Activated T-cell treated with anti-CD3 and anti-CD28 coated beads for 48 hours (primary cell): ENCODE measurements around the gene MFAP2.

Source experiments
- DNase-seq: peaks from one replicate; pipeline ENCODE4 v3.0.0-alpha.2; 2020; ENCODE audit warnings: low read depth

MFAP2 gene

DNA sequence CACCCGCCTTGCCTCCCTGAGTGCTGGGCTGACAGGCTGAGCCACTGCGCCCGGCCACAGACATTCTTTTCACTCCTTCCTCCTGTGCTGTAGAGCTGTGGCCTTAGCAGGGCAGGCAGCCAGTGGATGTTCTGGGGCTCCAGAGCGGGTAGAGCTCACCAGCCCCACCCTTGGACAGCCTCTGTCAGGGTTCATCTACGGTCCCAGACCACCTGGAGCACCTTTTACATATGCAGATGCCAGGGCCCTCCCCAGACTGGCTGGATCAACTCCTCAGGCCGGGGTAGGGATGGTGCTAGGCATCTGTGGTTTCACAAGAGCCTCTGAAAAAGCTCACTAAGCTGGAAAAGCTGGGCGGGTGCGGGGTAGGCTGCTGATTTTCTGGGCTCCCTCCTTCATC lies 26.7 kb upstream of the MFAP2 start:
- no peak for DNase-seq

DNA sequence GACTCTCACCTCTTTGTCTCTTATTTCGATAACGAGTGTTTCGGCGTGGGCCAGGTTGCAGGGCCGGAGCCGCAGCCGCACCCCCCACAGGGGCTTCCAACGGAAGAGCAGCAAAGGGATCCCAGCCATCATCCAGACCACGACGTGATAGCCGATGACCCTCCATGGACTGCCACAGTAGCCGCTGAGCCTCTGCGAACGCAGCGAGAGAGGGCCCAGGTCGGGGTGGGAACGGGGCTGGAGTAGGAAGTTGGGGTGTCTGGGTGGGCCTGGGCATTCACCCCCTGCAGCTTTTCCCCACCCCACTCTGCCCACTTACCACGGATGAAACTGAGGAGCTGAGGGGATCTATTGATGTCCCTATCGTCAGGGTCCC lies 24.9 kb upstream of the MFAP2 start:
- no peak for DNase-seq

DNA sequence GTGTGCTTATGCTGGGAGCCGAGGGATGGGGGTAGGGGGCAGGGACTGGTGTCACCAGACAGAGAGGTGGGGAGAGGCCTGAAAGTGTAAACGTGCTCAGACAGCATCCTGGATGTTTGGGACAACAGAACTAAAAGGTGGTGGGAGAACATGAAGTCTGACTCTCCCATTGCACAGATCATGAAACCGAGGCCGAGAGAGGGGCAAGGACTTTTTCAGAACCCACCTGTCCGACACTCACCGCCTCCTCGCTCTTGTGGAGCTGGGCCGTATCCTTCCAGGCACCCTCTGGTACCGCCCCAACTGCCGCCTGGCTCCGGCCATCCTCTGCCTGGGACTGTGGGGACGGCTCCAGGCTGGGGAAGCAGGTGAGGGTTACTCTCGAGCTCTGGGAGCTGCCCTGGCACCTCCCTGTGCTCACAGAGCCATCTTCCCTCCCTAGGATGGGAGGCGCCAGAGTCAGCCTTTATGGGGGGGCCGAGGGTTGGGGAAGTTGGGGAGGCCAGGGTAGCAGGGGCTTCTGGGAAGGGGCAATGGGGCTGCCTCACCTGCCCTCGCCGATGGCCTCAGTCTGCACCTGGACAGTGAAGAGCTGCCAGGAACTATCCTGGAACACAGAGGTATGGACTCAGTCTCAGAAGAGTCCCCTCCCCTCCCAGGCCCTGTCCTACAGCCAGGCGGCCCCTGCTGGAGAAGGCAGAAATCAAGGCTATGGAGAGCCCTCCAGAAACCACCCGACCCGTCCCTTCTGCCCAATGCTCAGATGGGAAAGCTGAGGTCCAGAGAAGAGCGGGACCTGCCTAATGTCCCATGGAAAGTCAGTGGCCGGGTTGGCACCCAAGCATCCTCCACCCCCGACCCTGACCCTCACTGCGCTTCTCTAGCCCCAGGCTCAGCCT lies 24.3 kb upstream of the MFAP2 start:
- DNase-seq, result no peak

DNA sequence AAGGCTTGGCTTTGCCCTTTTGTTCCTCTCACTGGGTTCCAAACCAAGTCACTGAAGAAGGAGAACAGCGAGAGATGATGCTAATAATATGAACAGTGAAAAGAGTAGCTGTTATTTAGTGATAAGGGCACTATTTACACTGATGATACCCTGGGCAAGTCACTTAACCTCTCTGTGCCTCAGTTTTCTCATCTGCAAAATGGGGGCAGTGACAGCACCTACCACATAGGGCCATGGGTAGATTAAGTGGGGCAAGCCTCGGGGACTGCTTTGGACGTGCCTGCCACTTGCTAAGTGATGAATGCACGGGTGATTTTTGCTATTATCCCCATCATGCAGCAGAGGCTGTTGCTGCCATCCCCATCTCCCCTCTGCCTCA lies 22.1 kb upstream of the MFAP2 start:
- DNase-seq, result no peak

DNA sequence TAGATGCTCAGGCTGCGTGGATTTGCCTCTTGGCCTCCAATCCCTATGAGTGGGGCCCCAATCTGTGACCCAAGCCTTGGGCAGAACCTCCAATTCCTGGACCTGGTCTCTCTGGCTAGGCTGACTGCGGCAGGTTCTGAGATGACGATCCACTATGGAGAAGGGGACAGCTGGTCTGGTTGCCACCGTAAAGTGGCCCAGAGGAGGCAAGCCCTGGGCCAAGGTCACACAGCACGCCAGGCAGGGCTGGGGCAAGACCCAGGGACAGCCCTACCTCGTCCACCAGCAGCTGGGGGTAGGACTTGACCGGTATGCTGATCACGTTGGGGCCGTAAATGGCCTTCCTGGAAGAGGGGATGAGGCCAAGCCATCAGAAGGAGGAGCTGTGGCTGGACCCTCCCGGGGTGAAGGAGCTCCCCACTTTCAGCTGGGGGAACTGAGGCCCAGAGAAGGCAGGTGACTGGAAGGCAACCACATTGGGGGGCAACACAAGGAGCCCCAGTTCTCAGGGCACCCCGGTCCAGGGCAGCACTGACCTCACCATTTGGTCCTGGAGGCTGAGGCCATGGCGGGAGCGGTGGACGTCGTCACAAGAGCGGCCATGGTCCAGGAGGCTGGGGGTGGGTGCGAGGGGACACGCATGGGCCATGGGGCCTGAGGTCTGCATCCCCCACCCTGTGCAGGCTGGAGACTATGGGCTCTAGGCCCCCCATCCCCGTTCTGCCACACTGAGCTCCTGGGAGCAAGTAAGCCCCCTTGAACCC lies 21.5 kb upstream of the MFAP2 start:
- DNase-seq, result no peak

DNA sequence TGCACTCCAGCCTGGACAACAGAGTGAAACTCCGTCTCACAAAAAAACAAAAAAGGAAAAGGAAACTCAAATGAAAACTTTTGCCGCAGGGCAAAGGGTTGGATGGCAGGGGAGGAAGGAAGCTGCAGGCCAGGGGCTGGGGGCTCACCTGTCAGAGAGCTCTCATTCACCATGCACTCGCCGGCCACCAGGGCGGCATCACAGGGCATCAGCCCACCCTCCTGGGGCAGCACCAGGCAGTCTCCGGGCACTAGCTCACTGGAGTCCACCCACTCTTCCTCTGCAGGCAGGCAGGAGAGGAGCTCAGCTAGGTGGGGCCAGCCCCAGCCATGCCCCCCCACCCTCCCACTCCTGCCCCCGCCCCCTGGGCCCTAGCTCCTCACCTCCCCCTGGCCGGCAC lies 19.4 kb upstream of the MFAP2 start:
- DNase-seq, result no peak

DNA sequence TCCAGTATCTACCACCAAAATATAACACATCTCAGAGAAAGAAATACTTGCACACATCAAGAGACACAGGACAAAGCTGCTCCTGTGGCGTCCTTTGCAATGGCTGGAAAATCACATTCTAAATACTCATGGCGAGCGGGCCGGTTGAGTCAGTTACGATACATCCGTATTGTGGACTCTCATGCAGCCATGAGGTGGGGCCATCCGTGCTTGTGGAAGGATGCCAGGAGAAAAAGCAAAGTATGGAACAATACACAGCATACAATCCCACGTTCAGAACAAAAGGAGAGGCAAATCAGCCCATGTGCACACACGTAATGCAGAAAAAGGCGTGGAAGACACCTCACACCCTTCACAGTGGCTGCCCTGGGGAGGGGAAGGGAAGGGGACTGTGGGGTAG lies 18.2 kb upstream of the MFAP2 start:
- DNase-seq, result no peak

DNA sequence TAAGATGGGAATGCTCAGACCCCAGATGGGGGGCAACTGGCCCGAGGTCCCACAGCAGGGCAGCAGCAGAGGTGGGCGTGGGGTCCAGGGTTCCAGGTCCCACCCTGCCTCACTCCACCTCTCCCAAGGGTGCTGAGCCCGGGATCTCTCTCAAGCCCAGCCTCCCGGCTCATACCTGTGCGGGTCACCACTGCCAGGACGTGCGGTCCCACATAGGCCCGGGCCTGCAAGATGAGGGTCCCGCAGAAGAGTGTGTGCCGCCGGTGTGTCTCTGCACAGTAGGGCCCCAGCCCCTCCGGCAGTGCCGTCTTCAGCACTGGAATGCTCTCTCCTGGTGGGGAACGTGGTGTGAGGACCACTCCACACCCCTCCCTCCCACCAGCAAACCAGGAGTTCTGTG lies 16.4 kb upstream of the MFAP2 start:
- DNase-seq, result no peak

DNA sequence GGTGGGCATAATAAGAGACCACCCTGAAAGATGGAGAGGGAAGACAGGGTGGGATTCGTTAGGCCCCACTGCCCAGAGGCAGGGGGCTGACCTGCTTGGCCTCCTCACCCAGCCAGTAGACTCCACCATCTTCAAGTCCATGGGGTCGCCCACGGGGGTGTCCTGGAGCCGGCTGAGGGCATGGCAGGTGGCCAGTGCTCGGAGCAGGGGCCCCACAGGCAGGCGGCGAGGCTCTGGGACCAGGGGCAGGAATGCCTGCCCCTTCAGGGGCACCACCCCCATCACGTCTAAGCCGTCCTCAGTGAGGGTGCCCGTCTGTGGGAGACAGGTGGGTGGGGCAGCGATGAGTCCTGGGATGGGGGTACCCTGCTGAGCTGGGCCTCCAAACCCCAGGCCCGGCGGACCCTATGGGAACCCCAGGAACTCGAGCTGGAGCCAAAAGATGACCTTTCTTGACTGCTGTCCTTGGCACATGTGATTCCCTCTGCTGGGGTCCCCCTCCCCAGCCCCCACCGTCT lies 13.2 kb upstream of the MFAP2 start:
- no peak for DNase-seq

DNA sequence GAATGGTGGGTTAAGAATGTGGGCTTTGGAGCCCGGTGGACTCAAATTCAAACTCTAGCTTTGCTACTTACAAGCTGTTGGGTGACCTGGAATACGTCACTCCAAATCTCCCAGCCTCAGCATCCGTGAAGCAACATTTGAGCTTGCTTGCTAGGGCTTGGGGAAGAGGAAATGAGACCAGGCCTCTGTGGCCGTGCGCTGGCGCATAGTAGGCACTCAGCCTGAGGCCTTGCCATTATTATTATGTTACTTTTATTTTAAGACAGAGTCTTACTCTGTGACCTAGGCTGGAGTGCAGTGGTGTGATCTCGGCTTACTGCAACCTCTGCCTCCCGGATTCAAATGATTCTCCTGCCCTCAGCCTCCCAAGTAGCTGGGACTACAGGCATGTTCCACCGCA lies 12.3 kb upstream of the MFAP2 start:
- no peak for DNase-seq

DNA sequence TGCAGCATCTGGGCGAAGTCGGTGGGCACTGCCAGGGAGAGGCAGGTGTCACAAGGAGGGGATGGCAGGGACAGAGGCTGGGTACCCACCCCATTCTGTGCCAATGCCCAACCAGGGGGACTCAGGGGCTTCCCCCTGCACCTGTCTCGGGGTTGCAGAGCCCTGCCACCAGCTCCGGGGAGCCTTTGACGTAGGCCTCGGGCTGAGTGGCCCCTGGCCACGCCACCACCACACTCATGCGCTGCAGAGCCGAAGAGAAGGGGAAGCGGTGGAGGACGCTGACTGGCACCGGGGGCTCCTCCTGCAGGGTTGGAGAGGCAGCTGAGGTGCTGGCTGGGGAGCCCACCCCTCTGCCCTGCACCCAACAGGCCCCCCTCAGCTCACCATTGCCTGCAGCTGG lies 11.7 kb upstream of the MFAP2 start:
- no peak for DNase-seq

DNA sequence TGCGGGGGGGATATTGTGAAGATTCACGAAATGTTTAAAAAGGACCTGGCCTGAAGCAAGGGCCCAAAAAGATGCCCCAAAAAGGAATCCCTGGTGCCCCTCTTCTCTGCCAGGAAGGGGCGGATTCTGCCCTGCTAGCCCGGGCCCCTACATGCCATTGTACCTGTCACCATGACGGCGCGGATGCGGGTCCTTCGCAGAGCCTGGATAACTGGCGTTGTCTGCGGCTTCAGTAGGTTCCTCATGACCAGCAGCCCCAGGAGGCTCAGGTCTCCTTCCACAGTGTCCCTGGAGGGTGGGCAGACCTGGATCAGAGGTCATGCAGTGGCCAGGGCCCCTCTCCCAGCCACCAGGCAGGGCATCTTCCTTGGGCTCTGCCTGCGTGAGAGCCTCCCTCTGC lies 11.2 kb upstream of the MFAP2 start:
- no peak for DNase-seq

DNA sequence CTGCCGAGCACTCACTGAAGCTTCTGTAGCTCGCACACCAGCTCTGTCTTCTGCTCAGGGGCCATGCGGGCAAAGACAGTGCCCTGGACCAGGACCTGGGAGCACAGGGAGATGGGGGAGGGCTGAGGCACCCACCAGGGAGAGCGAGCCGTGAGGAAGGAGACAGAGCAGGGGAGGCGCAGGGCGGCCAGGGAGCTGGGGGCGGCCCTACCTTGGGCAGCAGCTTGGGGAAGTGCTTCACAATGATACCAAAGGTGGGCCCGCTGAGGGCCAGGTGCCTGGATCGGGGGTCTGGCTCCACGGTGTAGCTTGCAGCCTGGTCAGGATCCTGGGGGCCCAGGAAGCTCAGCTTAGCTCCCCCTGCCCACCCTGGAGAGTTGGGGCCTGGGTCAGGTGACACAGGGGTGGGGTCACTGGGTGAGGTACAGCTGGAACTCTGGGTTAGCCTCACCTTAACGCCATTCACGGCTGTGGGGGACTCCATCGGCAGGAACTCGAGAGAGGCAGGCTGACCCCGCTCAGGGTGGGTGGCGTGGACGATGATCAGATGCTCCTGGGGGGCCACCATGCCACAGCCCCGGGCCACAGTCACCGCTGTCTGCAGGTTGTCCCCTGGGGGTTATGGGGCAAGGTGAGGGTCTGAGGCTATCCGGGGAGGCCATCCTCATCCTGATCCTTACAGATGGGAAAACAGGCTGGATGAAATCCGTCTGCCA lies 9.4 kb upstream of the MFAP2 start:
- no peak for DNase-seq

DNA sequence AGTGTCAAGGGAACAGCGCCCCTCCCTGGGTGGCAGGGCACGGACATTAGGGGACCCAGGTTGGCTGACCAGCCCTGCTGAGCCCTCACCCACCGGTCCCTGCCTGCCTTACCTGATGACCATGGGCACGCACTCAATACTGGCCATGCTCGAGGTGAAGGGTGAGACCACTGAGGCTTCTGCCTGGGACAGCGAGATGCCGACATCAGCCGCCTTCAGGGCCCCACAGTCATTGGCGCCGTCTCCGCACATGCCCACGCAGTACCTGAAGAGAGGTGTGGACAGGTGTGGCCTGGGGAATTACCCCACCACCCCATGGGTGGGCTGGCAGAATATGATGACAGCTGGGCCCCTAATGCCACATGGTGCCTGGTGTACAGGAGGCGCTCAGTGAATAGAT lies 7.8 kb upstream of the MFAP2 start:
- DNase-seq, result no peak

DNA sequence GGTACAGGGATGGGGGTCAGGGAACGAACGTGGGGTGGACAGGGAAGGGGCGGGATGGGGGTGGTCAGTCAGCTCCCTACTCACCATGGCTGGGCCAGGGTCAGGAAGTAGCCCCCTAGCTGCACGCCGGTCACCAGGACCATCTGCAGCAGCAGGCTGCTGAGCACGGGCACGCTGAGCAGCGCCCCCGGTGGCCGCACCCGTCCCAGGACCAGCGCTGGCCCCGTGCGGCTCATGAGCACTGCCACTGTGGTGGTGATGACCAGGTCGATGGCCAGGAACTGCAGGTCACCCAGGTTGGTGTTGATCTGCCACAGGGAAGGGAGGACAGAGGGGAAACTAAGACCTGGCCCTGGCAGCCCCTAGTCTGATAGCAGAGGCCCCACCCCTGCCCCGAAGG lies 6.5 kb upstream of the MFAP2 start:
- no peak for DNase-seq

DNA sequence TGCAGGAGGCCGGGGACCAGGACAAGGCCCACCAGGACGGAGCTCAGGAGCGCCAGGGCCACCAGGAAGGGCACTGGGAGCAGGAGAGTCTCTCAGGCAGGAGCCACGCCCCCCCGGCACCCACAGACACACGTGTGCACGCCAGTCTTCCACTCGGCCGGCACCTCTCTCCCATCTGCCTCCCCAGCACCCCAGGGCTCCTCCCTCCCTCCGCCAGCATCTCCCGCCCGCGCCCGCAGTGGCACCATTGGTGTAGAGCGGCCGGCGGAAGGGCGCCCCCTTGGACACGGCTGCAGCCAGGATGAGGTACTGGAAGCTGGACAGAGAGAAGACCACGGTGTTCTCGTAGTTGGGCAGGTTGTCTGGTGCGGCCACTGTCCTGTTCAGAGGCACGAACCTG lies 6.1 kb upstream of the MFAP2 start:
- no peak for DNase-seq

DNA sequence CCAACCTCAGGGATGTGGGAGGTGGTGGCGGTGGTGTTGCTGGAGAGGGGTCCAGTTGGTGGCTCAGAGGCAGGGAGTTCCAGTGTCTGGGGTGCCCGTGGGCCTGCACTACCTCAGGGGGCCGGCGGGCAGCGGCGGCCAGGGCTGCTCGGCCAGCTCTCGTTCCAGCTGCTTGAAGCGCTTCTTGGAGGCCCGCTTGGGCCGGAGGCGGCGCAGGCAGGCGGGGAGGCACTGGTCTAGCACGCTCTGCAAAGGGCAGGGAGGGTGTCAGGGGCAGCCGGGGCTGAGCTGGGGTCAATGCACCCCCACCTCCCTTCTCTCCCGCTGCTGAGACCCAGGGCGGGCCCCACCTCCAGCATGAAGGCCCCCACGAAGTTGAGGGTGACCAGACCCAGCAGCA lies 5.7 kb upstream of the MFAP2 start:
- DNase-seq, result no peak

DNA sequence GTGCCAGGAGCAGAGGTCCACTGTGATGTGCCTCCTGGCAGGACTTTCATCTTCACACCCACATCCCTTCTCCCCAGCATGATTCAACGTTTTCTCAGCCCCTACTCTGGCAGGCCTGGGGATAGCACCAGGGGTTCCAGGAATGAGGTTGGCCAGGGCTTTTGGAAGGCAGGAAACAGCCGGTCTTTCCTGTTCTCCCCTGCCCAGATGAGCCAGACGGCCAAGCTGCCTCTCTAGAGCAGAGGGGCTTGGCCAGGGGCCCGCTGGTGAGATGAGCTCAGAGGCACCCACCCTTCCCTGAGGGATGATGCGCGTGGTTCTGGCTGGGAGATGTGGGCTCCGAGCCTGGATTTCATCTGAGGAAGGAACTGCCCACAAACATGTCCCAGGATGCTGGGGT lies 4.3 kb upstream of the MFAP2 start:
- DNase-seq, result no peak

DNA sequence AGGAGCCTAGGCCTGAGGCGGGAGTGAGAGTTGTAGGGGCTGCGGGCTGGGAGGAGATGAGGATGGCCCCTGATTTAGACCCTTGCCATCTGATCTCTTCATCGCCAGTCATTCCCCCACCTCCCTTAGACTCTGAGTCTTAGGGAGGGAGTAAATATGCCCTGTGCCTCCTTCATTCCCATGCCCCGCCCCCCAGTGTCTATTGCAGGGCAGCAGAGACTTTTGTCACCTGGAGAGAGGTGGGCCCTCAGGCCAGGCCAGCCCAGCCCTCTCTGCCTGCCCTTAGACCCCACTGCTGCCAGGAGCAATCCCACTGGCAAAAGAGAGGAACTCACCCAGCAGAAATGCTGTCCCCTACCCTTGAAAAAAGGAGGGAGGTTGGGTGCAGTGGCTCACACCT lies 3.2 kb upstream of the MFAP2 start:
- no peak for DNase-seq

DNA sequence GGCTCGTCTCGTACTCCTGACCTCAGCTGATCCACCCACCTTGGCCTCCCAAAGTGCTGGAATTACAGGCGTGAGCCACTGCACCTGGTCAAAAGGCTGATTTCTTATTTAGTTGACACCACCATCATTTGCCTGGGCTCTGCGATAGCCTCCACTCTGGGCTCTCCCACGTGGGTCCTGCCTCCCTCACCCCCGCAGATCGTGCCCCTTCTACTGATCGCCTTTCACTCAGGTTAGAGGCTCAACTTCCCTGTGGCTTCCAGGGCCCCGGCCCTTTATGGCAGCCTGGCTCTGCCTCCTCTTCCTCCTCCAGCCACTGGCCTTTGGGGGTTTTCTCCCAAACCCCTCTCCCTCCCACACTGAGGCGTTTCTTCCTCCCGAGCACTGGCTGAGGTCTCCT lies 2.5 kb upstream of the MFAP2 start:
- DNase-seq, result no peak

DNA sequence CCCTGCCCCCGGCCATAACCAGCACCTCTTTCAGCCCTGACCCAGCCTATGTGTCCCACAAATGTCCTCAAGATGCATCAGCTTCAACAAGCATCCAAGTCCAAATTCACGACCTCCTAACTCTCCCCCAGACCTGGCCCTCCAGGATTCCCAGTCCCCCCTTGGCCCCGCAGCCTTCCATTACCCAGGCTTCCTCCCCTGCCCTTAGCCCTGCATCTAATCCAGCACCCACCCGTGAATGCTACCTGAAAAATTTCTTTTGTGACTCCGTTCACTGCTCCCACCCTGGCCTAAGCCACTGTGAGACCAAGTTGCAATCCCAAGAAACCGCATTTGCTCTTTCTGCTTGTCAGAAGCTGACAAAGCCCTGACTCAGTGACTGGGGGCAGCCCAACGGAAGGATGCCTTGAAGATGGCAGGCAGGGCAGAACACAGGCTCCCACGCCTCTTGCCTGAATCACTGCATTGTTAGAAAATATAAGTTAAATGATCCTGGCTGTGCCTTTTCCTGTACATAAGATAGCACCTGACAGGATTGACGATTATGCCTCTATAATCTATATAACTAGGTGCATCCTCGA lies 939 bp upstream of the MFAP2 start:
- DNase-seq, result no peak
